Subcutaneous abdominal adipose tissue (tissue), 5 donors: Measurements from ENCODE around the gene TWIST2.
A peak's percentile ranks its signal among the peaks of the same experiment; 100 is the strongest.

Source experiments
- H3K27ac ChIP-seq: one replicate; pipeline ENCODE4 v1.7.0; 2013; ENCODE audit warnings: low read depth, mild to moderate bottlenecking, inconsistent platforms, low read length, moderate library complexity
- H3K27me3 ChIP-seq, 5 donors: one replicate each; pipeline ENCODE4 v1.7.0; 2013; ENCODE audit warnings: low read length in 5 of 5, inconsistent platforms in 1 of 5; ENCODE audit not compliant: control insufficient read depth in 5 of 5, insufficient read depth in 4 of 5
- H3K36me3 ChIP-seq, 5 donors: one replicate each; pipeline ENCODE4 v1.7.0; 2013; ENCODE audit warnings: low read length in 5 of 5; ENCODE audit not compliant: control insufficient read depth in 5 of 5, insufficient read depth in 5 of 5
- H3K4me1 ChIP-seq, 5 donors: one replicate each; pipeline ENCODE4 v1.7.0; 2013; ENCODE audit warnings: low read length in 5 of 5, mild to moderate bottlenecking in 3 of 5, moderate library complexity in 1 of 5; ENCODE audit not compliant: control insufficient read depth in 5 of 5, insufficient read depth in 5 of 5
- H3K4me3 ChIP-seq, 5 donors: one replicate each; pipeline ENCODE4 v1.7.0; 2013; ENCODE audit warnings: low read length in 5 of 5, low read depth in 1 of 5
- H3K9ac ChIP-seq, 5 donors: one replicate each; pipeline ENCODE4 v1.7.0; 2013; ENCODE audit warnings: low read length in 5 of 5, mild to moderate bottlenecking in 4 of 5, moderate library complexity in 3 of 5
- H3K9me3 ChIP-seq, 5 donors: one replicate each; pipeline ENCODE4 v1.7.0; 2013; ENCODE audit warnings: low read length in 5 of 5; ENCODE audit not compliant: control insufficient read depth in 5 of 5
- donor health status: healthy.
- donor health status: healthy.
- donor health status: healthy.
- donor health status: healthy.
- donor health status: healthy.

The TWIST2 gene

GRCh38 chr2:238861766-238862315 is 14.0 kb downstream of the TWIST2 start:
- peaks cover 0 to 9% (median 2%) of the 10 kb centered on the region in 5 donors for H3K36me3 ChIP-seq
- H3K27ac ChIP-seq: peak overlapping the region; percentile 54
- H3K27me3 ChIP-seq: no peaks in the 10 kb centered on the region
- no peak overlapping the region for H3K9ac ChIP-seq
- peaks cover 11 to 68% (median 49%) of the 10 kb centered on the region in 5 donors for H3K4me1 ChIP-seq
- no peak overlapping the region for H3K4me3 ChIP-seq
- H3K9me3 ChIP-seq: no peaks in the 10 kb centered on the region

- Histone ChIP-seq H3K36me3 (peaks cover 0 to 6% (median 0%) of the 10 kb centered on the region in 5 donors), H3K4me3 (no peak overlapping the region), H3K9ac (no peak overlapping the region), H3K4me1 (peaks cover 15 to 70% (median 52%) of the 10 kb centered on the region in 5 donors), H3K27me3 (no peaks in the 10 kb centered on the region), H3K9me3 (no peaks in the 10 kb centered on the region), H3K27ac (peak overlapping the region; percentile 94)
Observed at GRCh38 chr2:238862701-238863100, 14.8 kb downstream of the TWIST2 start.

- Histone ChIP-seq H3K27me3 (no peaks in the 10 kb centered on the region), H3K9me3 (no peaks in the 10 kb centered on the region), H3K9ac (peak overlapping the region in 3 of 5 donors; percentile 0 to 52 (median 21)), H3K36me3 (peaks cover 0 to 6% (median 0%) of the 10 kb centered on the region in 5 donors), H3K27ac (peak overlapping the region; percentile 94), H3K4me3 (no peak overlapping the region), H3K4me1 (peaks cover 16 to 70% (median 57%) of the 10 kb centered on the region in 5 donors)
Observed at GRCh38 chr2:238863231-238863630, 15.3 kb downstream of the TWIST2 start.

- H3K9me3 ChIP-seq: no peaks in the 10 kb centered on the region
- H3K36me3 ChIP-seq: peaks cover 0 to 6% (median 0%) of the 10 kb centered on the region in 5 donors
- peaks cover 20 to 75% (median 63%) of the 10 kb centered on the region in 5 donors for H3K4me1 ChIP-seq
- H3K27me3 ChIP-seq: no peaks in the 10 kb centered on the region
- H3K4me3 ChIP-seq: peak overlapping the region in 1 of 5 donors; percentile 6
- peak overlapping the region in 4 of 5 donors; percentile 0 to 63 (median 36) for H3K9ac ChIP-seq
- peak overlapping the region; percentile 94 for H3K27ac ChIP-seq
Observed at GRCh38 chr2:238863749-238864206, 15.9 kb downstream of the TWIST2 start.

GRCh38 chr2:238864207-238865014 is 16.5 kb downstream of the TWIST2 start:
- Histone ChIP-seq H3K27ac (peak overlapping the region; percentile 94), H3K9ac (peak overlapping the region in 3 of 5 donors; percentile 0 to 63 (median 52)), H3K4me1 (peaks cover 20 to 81% (median 66%) of the 10 kb centered on the region in 5 donors), H3K9me3 (no peaks in the 10 kb centered on the region), H3K4me3 (peak overlapping the region in 3 of 5 donors; percentile 6 to 28 (median 26)), H3K36me3 (peaks cover 0 to 6% (median 0%) of the 10 kb centered on the region in 5 donors), H3K27me3 (no peaks in the 10 kb centered on the region)

- peak overlapping the region in 1 of 5 donors; percentile 26 for H3K4me3 ChIP-seq
Observed at GRCh38 chr2:238865015-238865719, 17.3 kb downstream of the TWIST2 start.

GRCh38 chr2:238865744-238866355 is 18.0 kb downstream of the TWIST2 start:
- peak overlapping the region in 2 of 5 donors; percentile 21 to 26 for H3K9ac ChIP-seq
- no peaks in the 10 kb centered on the region for H3K9me3 ChIP-seq
- H3K4me3 ChIP-seq: no peak overlapping the region
- peaks cover 20 to 81% (median 65%) of the 10 kb centered on the region in 5 donors for H3K4me1 ChIP-seq
- H3K36me3 ChIP-seq: no peaks in the 10 kb centered on the region
- H3K27me3 ChIP-seq: no peaks in the 10 kb centered on the region
- peak overlapping the region; percentile 94 for H3K27ac ChIP-seq

More at GRCh38 chr2:238865015-238865719, 17.3 kb downstream of the TWIST2 start:
- no peaks in the 10 kb centered on the region for H3K9me3 ChIP-seq
- H3K27me3 ChIP-seq: no peaks in the 10 kb centered on the region
- peak overlapping the region; percentile 94 for H3K27ac ChIP-seq
- peaks cover 20 to 84% (median 66%) of the 10 kb centered on the region in 5 donors for H3K4me1 ChIP-seq
- H3K9ac ChIP-seq: peak overlapping the region in 1 of 5 donors; percentile 24
- H3K36me3 ChIP-seq: peaks cover 0 to under 1% (median 0%) of the 10 kb centered on the region in 5 donors

- Histone ChIP-seq H3K4me3 (no peak overlapping the region), H3K4me1 (peaks cover 20 to 74% (median 59%) of the 10 kb centered on the region in 5 donors), H3K27me3 (no peaks in the 10 kb centered on the region), H3K9ac (peak overlapping the region in 1 of 5 donors; percentile 16), H3K27ac (peak overlapping the region; percentile 94), H3K9me3 (no peaks in the 10 kb centered on the region), H3K36me3 (no peaks in the 10 kb centered on the region)
Observed at GRCh38 chr2:238866656-238867277, 18.9 kb downstream of the TWIST2 start.

- H3K4me3 ChIP-seq: no peak overlapping the region
- H3K27ac ChIP-seq: peak overlapping the region; percentile 94
- H3K9me3 ChIP-seq: no peaks in the 10 kb centered on the region
- H3K4me1 ChIP-seq: peaks cover 18 to 87% (median 70%) of the 10 kb centered on the region in 5 donors
- no peak overlapping the region for H3K9ac ChIP-seq
- peaks cover 0 to 5% (median 0%) of the 10 kb centered on the region in 5 donors for H3K36me3 ChIP-seq
- no peaks in the 10 kb centered on the region for H3K27me3 ChIP-seq
Observed at GRCh38 chr2:238868067-238868524, 20.2 kb downstream of the TWIST2 start.
